Muscle layer of duodenum (tissue), 2 donors: ENCODE data around the gene IL23A.
"Not testable (repeated sequence)": the region's sequence is repeated elsewhere in the genome, so short reads cannot be mapped to it uniquely, and the experiment has no call there.

ENCODE experiments used
- H3K27ac ChIP-seq: one replicate; pipeline ENCODE4 v1.7.0; 2013; ENCODE audit warnings: mild to moderate bottlenecking, low read length
- H3K27me3 ChIP-seq: one replicate; pipeline ENCODE4 v1.7.0; 2013; ENCODE audit warnings: low read depth, mild to moderate bottlenecking, control low read depth, low read length
- H3K36me3 ChIP-seq, 2 donors: one replicate each; pipeline ENCODE4 v1.7.0; 2013; ENCODE audit warnings: low read length in 2 of 2, control low read depth in 1 of 2, mild to moderate bottlenecking in 1 of 2; ENCODE audit not compliant: insufficient read depth in 2 of 2, control insufficient read depth in 1 of 2
- H3K4me1 ChIP-seq, 2 donors: one replicate each; pipeline ENCODE4 v1.7.0; 2013; ENCODE audit warnings: low read length in 2 of 2, mild to moderate bottlenecking in 2 of 2, control low read depth in 1 of 2, moderate library complexity in 1 of 2; ENCODE audit not compliant: insufficient read depth in 2 of 2, control insufficient read depth in 1 of 2
- H3K4me3 ChIP-seq, 2 donors: one replicate each; pipeline ENCODE4 v1.7.0; 2013; ENCODE audit warnings: low read length in 2 of 2, low read depth in 1 of 2, mild to moderate bottlenecking in 1 of 2
- H3K9me3 ChIP-seq, 2 donors: one replicate each; pipeline ENCODE4 v1.7.0; 2013; ENCODE audit warnings: low read length in 2 of 2, control low read depth in 1 of 2, mild to moderate bottlenecking in 1 of 2; ENCODE audit not compliant: control insufficient read depth in 1 of 2
- donor health status: healthy.

Gene IL23A

DNA sequence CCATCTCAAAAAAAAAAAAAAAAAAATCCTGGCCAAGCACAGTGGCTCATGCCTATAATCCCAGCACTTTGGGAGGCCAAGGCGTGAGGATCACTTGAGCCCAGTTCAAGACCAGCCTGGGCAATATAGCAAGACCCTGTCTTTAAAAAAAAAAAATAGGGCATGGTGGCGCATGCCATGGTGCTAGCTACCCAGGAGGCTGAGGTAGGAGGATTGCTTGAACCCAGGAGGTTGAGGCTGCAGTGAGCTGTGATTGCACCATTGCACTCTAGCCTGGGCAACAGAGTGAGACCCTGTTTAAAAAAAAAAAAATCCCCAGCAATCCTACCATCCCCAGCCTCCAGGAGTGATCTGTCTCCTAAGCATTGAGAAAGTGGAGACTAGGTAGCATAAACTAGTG is 3.6 kb downstream of the IL23A start:
- H3K27me3 ChIP-seq = not testable (repeated sequence)
- peaks cover 35% of the 10 kb centered on the region in 2 donors for H3K36me3 ChIP-seq

DNA sequence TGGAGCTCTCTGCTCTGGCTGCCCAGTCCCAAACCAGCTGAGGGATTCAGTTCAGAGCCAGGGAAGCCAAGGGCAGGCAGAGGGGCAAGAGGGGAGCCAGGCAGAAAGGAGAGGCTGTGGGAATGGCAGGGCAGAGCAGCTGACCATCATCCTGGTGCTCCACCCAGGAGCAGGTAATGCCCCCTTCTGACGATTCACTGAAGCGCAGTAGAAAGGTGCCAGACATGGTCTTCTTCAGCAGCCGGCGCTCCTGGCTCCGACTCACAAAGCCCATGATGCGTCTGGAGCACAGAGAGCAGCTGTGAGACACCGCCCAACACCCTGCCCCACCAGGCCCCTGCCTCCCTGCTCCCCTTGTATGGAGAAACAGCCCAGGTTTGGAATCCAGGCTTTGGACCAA is 8.0 kb downstream of the IL23A start:
- Histone ChIP-seq H3K27ac (no peak overlapping the region), H3K9me3 (no peaks in the 10 kb centered on the region), H3K36me3 (peaks cover 66 to 76% of the 10 kb centered on the region in 2 donors), H3K4me1 (no peaks in the 10 kb centered on the region), H3K4me3 (no peak overlapping the region), H3K27me3 (no peaks in the 10 kb centered on the region)

More for the DNA sequence above, 3.6 kb downstream of the IL23A start:
- H3K27ac ChIP-seq, H3K4me1 ChIP-seq, H3K4me3 ChIP-seq, H3K9me3 ChIP-seq: not testable (repeated sequence)

- not testable (repeated sequence) for H3K4me3 ChIP-seq, H3K4me1 ChIP-seq, H3K27me3 ChIP-seq, H3K9me3 ChIP-seq, H3K27ac ChIP-seq
- H3K36me3 ChIP-seq = peaks cover 66 to 77% of the 10 kb centered on the region in 2 donors
Measured at GRCh38 chr12:56347255-56347654, 8.6 kb downstream of the IL23A start.

- Histone ChIP-seq H3K27me3 (no peaks in the 10 kb centered on the region), H3K4me3 (no peak overlapping the region), H3K27ac (no peak overlapping the region), H3K4me1 (no peaks in the 10 kb centered on the region), H3K9me3 (no peaks in the 10 kb centered on the region), H3K36me3 (peaks cover 52 to 73% of the 10 kb centered on the region in 2 donors)
Measured at GRCh38 chr12:56348776-56349175, 10.1 kb downstream of the IL23A start.

DNA sequence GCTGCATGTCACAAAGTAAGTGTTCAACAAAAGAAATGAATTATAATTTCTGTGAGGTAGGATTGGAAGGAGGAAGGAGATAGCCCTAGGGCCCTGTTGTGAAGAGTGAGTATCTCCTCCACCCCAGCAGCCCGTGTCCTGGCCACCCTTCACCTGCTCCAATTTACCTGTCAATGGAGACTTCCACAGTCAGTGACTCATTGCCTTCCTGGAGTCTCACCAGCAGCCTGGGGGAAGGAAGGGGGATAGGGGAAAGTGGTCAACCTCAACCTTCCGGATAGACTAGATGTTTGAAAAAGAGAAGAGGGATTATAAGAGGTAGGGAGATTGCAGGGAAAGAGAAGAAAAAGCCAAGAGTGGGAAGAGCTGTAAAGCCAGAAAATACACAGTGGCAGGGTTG is 12.0 kb downstream of the IL23A start:
- H3K9me3 ChIP-seq = no peaks in the 10 kb centered on the region
- no peaks in the 10 kb centered on the region for H3K4me1 ChIP-seq
- H3K27ac ChIP-seq = no peak overlapping the region
- H3K27me3 ChIP-seq = no peaks in the 10 kb centered on the region
- no peak overlapping the region for H3K4me3 ChIP-seq
- H3K36me3 ChIP-seq = peaks cover 62 to 84% of the 10 kb centered on the region in 2 donors

DNA sequence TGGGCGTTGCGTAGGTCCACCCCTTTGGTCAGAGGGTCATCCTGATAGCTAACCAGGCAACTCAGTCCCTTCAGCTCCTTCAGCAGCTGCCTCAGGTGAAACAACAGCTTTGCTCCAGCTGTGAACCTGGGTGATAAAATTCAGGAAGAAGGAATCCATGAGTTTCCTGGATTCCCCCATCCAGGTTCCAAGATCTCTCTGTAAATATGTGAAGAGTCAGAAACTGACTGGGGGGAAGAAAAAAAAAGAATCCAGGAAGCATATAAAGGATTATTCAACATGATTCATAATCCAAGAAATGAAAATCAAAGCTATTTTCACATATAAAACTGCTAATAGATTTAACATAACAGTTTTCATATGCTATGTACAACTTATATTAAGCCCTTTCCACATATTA is 12.6 kb downstream of the IL23A start:
- Histone ChIP-seq H3K36me3 (peaks cover 65 to 84% of the 10 kb centered on the region in 2 donors), H3K9me3 (no peaks in the 10 kb centered on the region), H3K27me3 (no peaks in the 10 kb centered on the region), H3K4me3 (no peak overlapping the region), H3K4me1 (no peaks in the 10 kb centered on the region), H3K27ac (no peak overlapping the region)

- H3K9me3 ChIP-seq = no peaks in the 10 kb centered on the region
- H3K27ac ChIP-seq = peak overlapping the region; percentile 94
- H3K4me3 ChIP-seq = peak overlapping the region; percentile 65 to 97
- H3K4me1 ChIP-seq = peaks cover 0 to 12% of the 10 kb centered on the region in 2 donors
- H3K36me3 ChIP-seq = peaks cover 23 to 28% of the 10 kb centered on the region in 2 donors
- H3K27me3 ChIP-seq = no peaks in the 10 kb centered on the region
Measured at GRCh38 chr12:56358836-56359532, 20.3 kb downstream of the IL23A start.

DNA sequence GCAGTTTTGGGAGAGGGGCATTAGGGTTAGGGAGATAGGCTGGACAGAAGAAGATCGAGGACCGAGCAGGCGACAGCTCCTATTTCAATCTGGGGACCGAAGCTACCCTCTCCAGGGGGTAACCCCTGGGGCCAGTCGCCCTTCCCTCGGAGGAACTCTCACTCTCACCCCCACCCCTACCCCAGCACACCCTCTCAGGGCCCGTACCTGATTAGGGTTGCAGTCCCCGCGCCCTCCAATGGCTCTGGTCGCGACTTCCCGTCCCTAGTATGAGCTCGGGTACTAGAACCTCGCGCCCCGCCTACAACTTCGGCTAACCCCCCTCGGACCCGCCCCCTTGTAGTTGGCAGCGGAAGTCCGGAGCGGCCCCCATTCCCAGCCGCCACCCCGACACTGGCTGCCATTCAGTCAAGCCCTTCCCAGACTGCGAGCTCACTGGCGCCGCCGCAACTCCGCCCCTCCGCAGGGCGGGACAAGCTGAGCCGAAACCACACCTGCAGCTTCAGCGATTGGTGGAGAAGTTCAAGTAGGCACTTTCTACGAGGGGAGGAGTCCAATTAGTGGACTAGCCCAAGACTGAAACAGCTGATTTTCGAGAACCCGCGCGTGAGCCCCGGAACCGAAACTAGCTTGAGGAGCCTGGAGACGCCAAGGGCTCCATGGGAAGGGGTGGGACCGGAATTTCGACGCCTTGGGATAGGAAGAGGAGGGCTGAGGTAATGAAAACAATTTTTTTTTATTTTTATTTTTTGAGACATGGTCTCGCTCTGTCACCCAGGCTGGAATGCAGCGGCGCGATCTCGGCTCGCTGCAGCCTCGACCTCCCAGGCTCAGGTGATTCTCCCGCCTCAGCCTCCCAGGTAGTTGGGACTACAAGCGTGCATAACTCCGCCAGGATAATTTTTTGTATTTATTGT is 21.4 kb downstream of the IL23A start, which contains the start of gene STAT2:
Gene STAT2, minus strand, starts transcription at position 257 of the 917 bp plus-strand sequence. CDS start 3,536 bp downstream, outside the sequence.
- Histone ChIP-seq H3K4me1 (peaks cover 0 to 12% of the 10 kb centered on the region in 2 donors), H3K9me3 (no peaks in the 10 kb centered on the region), H3K27ac (peak within 1 kb of the TSS; percentile 94), H3K27me3 (no peaks in the 10 kb centered on the region), H3K4me3 (peak within 1 kb of the TSS; percentile 65 to 97), H3K36me3 (peaks cover 12 to 17% of the 10 kb centered on the region in 2 donors)

DNA sequence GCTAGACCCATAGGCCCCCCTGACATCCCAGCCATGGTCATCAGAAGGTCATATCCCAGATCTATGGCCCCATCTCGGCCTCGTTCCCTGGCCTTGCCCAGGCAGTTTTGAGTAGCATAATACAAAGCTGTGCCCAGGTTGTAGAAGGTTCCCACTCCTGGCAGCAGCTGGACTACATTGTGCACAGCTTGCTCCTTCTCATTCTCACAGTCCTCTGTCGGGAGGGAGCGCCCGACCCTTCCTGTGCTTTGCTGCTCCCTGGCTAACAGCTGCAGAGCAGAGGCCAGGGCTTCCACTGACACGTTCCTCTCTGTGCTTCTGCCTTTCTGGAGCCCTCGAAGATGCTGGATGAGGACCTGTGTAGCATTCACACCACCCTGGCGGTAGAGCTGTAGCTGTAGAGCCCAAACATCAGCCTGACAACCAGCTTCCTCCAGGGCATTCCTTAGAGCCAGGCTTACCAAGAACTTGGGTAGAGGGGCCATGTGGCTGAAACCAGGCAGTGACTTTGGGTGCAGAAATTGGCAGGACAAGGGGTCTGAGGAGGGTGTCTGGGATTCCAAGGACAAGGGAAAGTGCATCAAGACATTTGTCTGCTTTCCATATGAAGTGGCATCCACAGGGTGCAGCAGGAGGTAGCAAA is 22.9 kb downstream of the IL23A start:
- Histone ChIP-seq H3K27ac (no peak overlapping the region), H3K9me3 (no peaks in the 10 kb centered on the region), H3K4me1 (peaks cover 0 to 12% of the 10 kb centered on the region in 2 donors), H3K27me3 (no peaks in the 10 kb centered on the region), H3K4me3 (peak overlapping the region in 1 of 2 donors; percentile 97), H3K36me3 (peaks cover 0 to 4% of the 10 kb centered on the region in 2 donors)

DNA sequence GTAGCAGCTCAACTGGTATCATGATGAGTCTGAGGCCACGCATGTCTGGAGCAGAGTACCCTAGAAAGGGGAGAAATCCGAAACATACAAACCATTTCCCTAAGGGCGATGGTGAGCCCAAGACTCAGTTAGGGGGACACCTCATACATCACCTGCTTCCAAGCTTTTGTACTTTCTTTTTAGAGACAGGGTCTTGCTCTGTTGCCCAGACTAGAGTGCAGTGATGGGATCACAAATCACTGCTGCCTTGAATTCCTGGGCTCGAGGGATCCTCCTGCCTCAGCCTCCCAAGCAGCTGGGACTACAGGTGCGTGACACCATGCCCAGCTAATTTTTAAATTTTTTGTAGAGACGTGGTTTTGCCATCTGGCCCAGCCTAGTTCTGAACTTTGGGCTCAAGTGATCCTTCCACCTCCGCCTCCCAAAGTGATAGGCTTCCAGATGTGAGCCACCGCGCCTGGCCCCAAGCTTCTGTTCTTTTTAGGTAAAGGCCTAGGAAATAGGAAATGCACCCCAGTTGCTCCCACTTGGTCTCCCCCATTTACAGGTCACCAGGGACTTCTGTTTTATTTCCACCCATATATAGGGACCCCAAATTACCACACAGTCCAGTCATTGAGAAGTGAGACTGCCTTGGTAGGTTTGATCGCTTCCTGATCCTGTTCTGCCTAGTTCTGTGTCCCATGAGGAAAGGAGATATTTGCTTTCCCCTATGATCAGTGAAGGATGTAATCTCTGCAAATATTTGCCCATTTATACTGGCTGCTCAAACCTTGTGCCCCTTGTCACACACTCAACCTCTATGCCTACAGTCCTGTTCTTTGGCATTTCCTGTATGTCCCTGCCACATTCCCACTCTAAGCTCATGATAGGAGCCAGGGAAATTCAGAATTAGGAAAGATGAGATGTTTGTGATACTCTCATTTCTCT is 23.7 kb downstream of the IL23A start, which contains the start of gene APOF:
Gene APOF, minus strand, starts transcription at position 728 of the 930 bp plus-strand sequence. Its CDS starts 112 bp downstream, at position 616.
- H3K27me3 ChIP-seq = no peaks in the 10 kb centered on the region
- H3K4me1 ChIP-seq = peaks cover 0 to 12% of the 10 kb centered on the region in 2 donors
- H3K27ac ChIP-seq = no peak within 1 kb of the TSS
- H3K4me3 ChIP-seq = no peak within 1 kb of the TSS
- no peaks in the 10 kb centered on the region for H3K9me3 ChIP-seq
- H3K36me3 ChIP-seq = peaks cover 0 to 4% of the 10 kb centered on the region in 2 donors
